Aorta (tissue), 5 donors: ENCODE results near the gene IGSF11. TPM values are rescaled to one million over a fixed set of nuclear protein-coding genes. Genes with fewer than 3 reads are reported as not detected.

Experiments
- ATAC-seq: fragments of 200-7000 bp; cut with Tn5 transposase; one replicate; pipeline ENCODE4 v1.9.1; 2022; ENCODE audit warnings: moderate library complexity; ENCODE audit not compliant: low FRiP score
- DNase-seq, 2 donors: peaks; one replicate each; pipeline ENCODE4 v3.0.0-alpha.2; 2020
- H3K27ac ChIP-seq, 2 donors: one replicate each; pipeline ENCODE4 v1.5.1; 2013; ENCODE audit warnings: low read length in 2 of 2, mild to moderate bottlenecking in 2 of 2, moderate library complexity in 2 of 2, control low read depth in 1 of 2, inconsistent platforms in 1 of 2, low read depth in 1 of 2
- H3K27me3 ChIP-seq, 2 donors: one replicate each; pipeline ENCODE4 v1.6.1; 2013; ENCODE audit warnings: control low read depth in 1 of 2, low read length in 1 of 2, mild to moderate bottlenecking in 1 of 2, moderate library complexity in 1 of 2; ENCODE audit not compliant: insufficient read depth in 2 of 2, control insufficient read depth in 1 of 2
- H3K36me3 ChIP-seq, 2 donors: one replicate each; pipeline ENCODE4 v1.6.1; 2013; ENCODE audit warnings: control low read depth in 1 of 2, low read length in 1 of 2, mild to moderate bottlenecking in 1 of 2; ENCODE audit not compliant: insufficient read depth in 2 of 2, control insufficient read depth in 1 of 2
- H3K4me1 ChIP-seq, 2 donors: one replicate each; pipeline ENCODE4 v1.6.1; 2013; ENCODE audit warnings: low read length in 2 of 2, control low read depth in 1 of 2, mild to moderate bottlenecking in 1 of 2, moderate library complexity in 1 of 2; ENCODE audit not compliant: insufficient read depth in 2 of 2, control insufficient read depth in 1 of 2
- H3K4me3 ChIP-seq, 2 donors: one replicate each; pipeline ENCODE4 v1.5.1; 2013; ENCODE audit warnings: low read length in 2 of 2, control low read depth in 1 of 2, mild to moderate bottlenecking in 1 of 2
- H3K9me3 ChIP-seq: one replicate; pipeline ENCODE4 v1.6.1; 2013; ENCODE audit warnings: mild to moderate bottlenecking, low read length; ENCODE audit not compliant: control insufficient read depth
- WGBS, 2 donors: extraction: QIAGEN DNeasy Blood & Tissue Kit; methylation state at CpG; one replicate each; pipeline ENCODE4 v1.1.7; 2013; 5-methylcytosine and 5-hydroxymethylcytosine counted together
- intact Hi-C, 2 donors: fragments of 100-400 bp; cut with DNase I; formaldehyde crosslinking; loops; one replicate each; pipeline versions ENCODE4 v1.14.2 to v1.15.0; 2022
- polyA plus RNA-seq, 2 donors: library from polyadenylated mRNA; stranded (reverse); fragments of 200-250 nt; gene quantifications; one replicate each; pipeline ENCODE4 v1.2.3, GENCODE V29; 2013
- total RNA-seq, 2 donors: library from RNA; stranded (reverse); fragmentation: NEBNext Ultra II Directional; extraction: Animal tissue kit (Norgen Biotek cat#: 25700); gene quantifications; one replicate each; pipeline ENCODE4 v1.2.1, GENCODE V29; 2021
- donor health status: healthy with polysubstance abuse.
- donor health status: Bipolar disorder and iron deficiency.
- donor health status: DM: no; HTN: no; CAD: no.
- donor health status: DM: no; HTN: no; CAD: no.
- donor health status: DM: yes; HTN: yes; CAD: no.

Gene IGSF11
- total and polyA plus RNA-seq, 4 donors, result 0.05 to 0.75 (median 0.42) TPM; not detected in 1

- no peak overlapping the region for H3K4me3 ChIP-seq
- no peaks in the 10 kb centered on the region for H3K36me3 ChIP-seq
- no peaks in the 10 kb centered on the region for H3K27me3 ChIP-seq
- DNase-seq (no peak), ATAC-seq (no peak)
- H3K27ac ChIP-seq, result no peak overlapping the region
- intact Hi-C loops, result no loop called here
- no peaks in the 10 kb centered on the region for H3K4me1 ChIP-seq
- WGBS, 2 donors, result 48 to 59% methylated on average over 2 of the region's 2 CpGs
- H3K9me3 ChIP-seq, result no peaks in the 10 kb centered on the region
Observed at GRCh38 chr3:118968640-118969039, 66.0 kb downstream of the IGSF11 start.

- Histone ChIP-seq H3K9me3 (no peaks in the 10 kb centered on the region), H3K27me3 (no peaks in the 10 kb centered on the region), H3K4me1 (no peaks in the 10 kb centered on the region), H3K27ac (no peak overlapping the region), H3K4me3 (no peak overlapping the region), H3K36me3 (no peaks in the 10 kb centered on the region)
- ATAC-seq, result no peak
- no peak for DNase-seq
- 57 to 74% methylated on average over 4 of the region's 4 CpGs for WGBS, 2 donors
- intact Hi-C loops, result no loop called here
Observed at GRCh38 chr3:118968111-118968510, 66.5 kb downstream of the IGSF11 start.

- Histone ChIP-seq H3K36me3 (no peaks in the 10 kb centered on the region), H3K4me1 (no peaks in the 10 kb centered on the region), H3K27me3 (no peaks in the 10 kb centered on the region), H3K4me3 (no peak overlapping the region), H3K9me3 (no peaks in the 10 kb centered on the region), H3K27ac (no peak overlapping the region)
- DNase-seq (no peak), ATAC-seq (no peak)
- intact Hi-C loops, result no loop called here
- 30 to 46% methylated on average over 2 of the region's 2 CpGs for WGBS, 2 donors
Observed at GRCh38 chr3:118966700-118967099, 67.9 kb downstream of the IGSF11 start.

- 69 to 70% methylated on average over 1 of the region's 1 CpG for WGBS, 2 donors
- no peaks in the 10 kb centered on the region for H3K9me3 ChIP-seq
- H3K4me1 ChIP-seq, result no peaks in the 10 kb centered on the region
- no peak for DNase-seq
- ATAC-seq, result no peak
- H3K36me3 ChIP-seq, result no peaks in the 10 kb centered on the region
- intact Hi-C loops, result no loop called here
- no peaks in the 10 kb centered on the region for H3K27me3 ChIP-seq
- H3K4me3 ChIP-seq, result no peak overlapping the region
- H3K27ac ChIP-seq, result no peak overlapping the region
Observed at GRCh38 chr3:118963711-118964110, 70.9 kb downstream of the IGSF11 start.

GRCh38 chr3:118960876-118961450 lies 73.7 kb downstream of the IGSF11 start:
- Histone ChIP-seq H3K9me3 (no peaks in the 10 kb centered on the region), H3K27me3 (no peaks in the 10 kb centered on the region), H3K4me3 (no peak overlapping the region), H3K27ac (no peak overlapping the region), H3K4me1 (no peaks in the 10 kb centered on the region), H3K36me3 (no peaks in the 10 kb centered on the region)
- intact Hi-C loops, result no loop called here
- no peak for ATAC-seq
- no peak for DNase-seq
- WGBS, 2 donors, result 93 to 96% methylated on average over 2 of the region's 2 CpGs

GRCh38 chr3:118955914-118956556 lies 78.6 kb downstream of the IGSF11 start:
- no peaks in the 10 kb centered on the region for H3K36me3 ChIP-seq
- ATAC-seq, result no peak
- no peak overlapping the region for H3K27ac ChIP-seq
- no peaks in the 10 kb centered on the region for H3K27me3 ChIP-seq
- H3K4me3 ChIP-seq, result no peak overlapping the region
- intact Hi-C loops, result no loop called here
- no peak for DNase-seq
- no peaks in the 10 kb centered on the region for H3K4me1 ChIP-seq
- 75 to 79% methylated on average over 1 of the region's 1 CpG for WGBS, 2 donors
- H3K9me3 ChIP-seq, result no peaks in the 10 kb centered on the region

- intact Hi-C loops, result no loop called here
- no peak for DNase-seq
- no peak for ATAC-seq
Observed at GRCh38 chr3:118951089-118951488, 83.6 kb downstream of the IGSF11 start.

GRCh38 chr3:118949113-118949760 lies 85.4 kb downstream of the IGSF11 start:
- no peaks in the 10 kb centered on the region for H3K9me3 ChIP-seq
- no peaks in the 10 kb centered on the region for H3K27me3 ChIP-seq
- no peak for ATAC-seq
- H3K36me3 ChIP-seq, result no peaks in the 10 kb centered on the region
- intact Hi-C loops, result no loop called here
- no peak overlapping the region for H3K27ac ChIP-seq
- whole genome bisulfite sequencing, 2 donors, result 88 to 94% methylated on average over 1 of the region's 1 CpG
- DNase-seq, result no peak
- no peak overlapping the region for H3K4me3 ChIP-seq
- H3K4me1 ChIP-seq, result no peaks in the 10 kb centered on the region

More at GRCh38 chr3:118951089-118951488, 83.6 kb downstream of the IGSF11 start:
- no peak overlapping the region for H3K27ac ChIP-seq
- no peaks in the 10 kb centered on the region for H3K4me1 ChIP-seq
- H3K4me3 ChIP-seq, result no peak overlapping the region
- no peaks in the 10 kb centered on the region for H3K9me3 ChIP-seq
- H3K27me3 ChIP-seq, result no peaks in the 10 kb centered on the region
- no peaks in the 10 kb centered on the region for H3K36me3 ChIP-seq

GRCh38 chr3:118948146-118948545 lies 86.5 kb downstream of the IGSF11 start:
- no peaks in the 10 kb centered on the region for H3K27me3 ChIP-seq
- intact Hi-C loops, result no loop called here
- 74 to 76% methylated on average over 5 of the region's 5 CpGs for WGBS, 2 donors

More at GRCh38 chr3:118948146-118948545, 86.5 kb downstream of the IGSF11 start:
- Histone ChIP-seq H3K27ac (no peak overlapping the region), H3K4me1 (no peaks in the 10 kb centered on the region), H3K4me3 (no peak overlapping the region), H3K9me3 (no peaks in the 10 kb centered on the region), H3K36me3 (no peaks in the 10 kb centered on the region)
- ATAC-seq (no peak), DNase-seq (no peak)
